ENCODE results near the gene DUX4.
"Not testable (repeated sequence)": the region's sequence is repeated elsewhere in the genome, so short reads cannot be mapped to it uniquely, and the experiment has no call there.

DUX4 gene

DNA sequence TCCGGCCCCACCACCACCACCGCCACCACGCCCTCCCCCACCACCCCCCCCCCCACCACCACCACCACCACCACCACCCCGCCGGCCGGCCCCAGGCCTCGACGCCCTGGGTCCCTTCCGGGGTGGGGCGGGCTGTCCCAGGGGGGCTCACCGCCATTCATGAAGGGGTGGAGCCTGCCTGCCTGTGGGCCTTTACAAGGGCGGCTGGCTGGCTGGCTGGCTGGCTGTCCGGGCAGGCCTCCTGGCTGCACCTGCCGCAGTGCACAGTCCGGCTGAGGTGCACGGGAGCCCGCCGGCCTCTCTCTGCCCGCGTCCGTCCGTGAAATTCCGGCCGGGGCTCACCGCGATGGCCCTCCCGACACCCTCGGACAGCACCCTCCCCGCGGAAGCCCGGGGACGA is at the start of gene DUX4:
Gene DUX4, plus strand, starts transcription at position 347 of the 400 bp plus-strand sequence. Its CDS starts 0 bp downstream, at position 347.
- DNase-seq = not testable (repeated sequence)

GRCh38 chr4:190175436-190175835 is 1.9 kb downstream of the DUX4 start:
- DNase-seq = not testable (repeated sequence)

DNA sequence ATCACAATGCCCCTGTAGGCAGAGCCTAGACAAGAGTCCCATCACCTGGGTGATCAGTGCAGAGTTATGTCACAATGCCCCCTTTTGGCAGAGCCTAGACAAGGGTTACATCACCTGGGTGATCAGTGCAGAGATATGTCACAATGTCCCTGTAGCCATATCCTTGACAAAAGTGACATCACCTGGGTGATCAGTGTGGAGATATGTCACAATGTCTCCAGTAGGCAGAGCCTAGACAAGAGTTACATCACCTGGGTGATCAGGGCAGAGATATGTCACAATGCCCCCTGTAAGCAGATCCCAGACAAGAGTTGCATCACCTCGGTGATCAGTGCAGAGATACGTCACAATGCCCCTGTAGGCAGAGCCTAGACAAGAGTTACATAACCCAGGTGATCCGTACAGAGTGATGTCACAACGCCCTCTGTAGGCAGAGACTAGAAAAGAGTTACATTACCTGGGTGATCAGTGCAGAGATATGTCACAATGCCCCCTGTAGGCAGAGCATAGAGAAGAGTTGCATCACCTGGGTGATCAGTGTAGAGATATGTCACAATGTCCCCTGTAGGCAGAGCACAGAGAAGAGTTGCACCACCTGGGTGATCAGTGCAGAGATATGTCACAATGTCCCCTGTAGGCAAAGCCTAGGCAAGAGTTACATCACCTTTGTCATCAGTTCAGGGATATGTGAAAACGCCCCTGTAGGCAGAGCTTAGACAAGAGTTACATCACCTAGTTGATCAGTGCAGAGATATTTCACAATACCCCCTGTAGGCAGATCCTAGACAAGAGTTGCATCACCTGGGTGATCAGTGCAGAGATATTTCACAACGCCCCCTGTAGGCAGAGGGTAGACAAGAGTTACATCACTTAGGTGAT is 4.4 kb downstream of the DUX4 start:
- DNase-seq = not testable (repeated sequence)

DNA sequence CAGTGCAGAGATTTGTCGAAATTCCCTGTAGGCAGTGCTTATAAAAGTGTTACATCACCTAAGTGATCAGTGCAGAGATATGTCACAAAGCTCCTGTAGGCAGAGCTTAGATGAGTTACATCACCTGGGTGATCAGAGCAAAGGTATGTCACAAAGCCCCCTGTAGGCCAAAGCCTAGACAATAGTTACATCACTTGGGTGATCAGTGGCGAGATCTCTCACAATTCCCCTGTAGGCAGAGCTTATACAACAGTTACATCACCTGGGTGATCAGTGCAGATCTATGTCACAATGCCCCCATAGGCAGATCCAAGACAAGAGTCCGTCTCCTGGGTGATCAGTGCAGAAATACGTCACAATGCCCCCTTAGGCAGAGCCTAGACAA is 5.0 kb downstream of the DUX4 start:
- not testable (repeated sequence) for DNase-seq

DNA sequence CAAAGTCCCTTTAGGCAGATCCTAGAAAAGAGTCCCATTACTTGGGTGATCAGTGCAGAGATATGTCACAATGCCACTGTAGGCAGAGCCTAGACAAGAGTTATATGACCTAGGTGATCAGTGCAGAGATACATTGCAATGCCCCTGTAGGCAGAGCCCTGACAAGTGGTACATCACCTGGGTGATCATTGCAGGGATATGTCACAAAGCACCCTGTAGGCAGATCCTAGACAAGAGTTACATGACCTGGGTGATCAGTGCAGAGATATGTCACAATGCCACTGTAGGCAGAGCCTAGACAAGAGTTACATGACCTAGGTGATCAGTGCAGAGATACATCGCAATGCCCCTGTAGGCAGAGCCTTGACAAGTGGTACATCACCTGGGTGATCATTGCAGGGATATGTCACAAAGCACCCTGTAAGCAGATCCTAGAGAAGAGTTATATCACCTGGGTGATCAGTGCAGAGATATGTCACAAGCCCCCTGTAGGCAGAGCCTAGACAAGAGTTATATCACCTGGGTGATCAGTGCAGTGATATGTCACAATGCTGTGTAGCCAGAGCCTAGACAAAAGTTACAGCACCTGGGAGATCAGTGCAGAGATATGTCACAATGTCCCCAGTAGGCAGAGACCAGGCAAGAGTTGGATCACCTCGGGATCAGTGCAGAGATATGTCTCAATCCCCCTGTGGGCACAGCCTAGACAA is 5.6 kb downstream of the DUX4 start:
- DNase-seq = not testable (repeated sequence)

GRCh38 chr4:190179740-190180094 is 6.1 kb downstream of the DUX4 start:
- not testable (repeated sequence) for DNase-seq

- DNase-seq = not testable (repeated sequence)
These were observed 7.4 kb downstream of the DUX4 start for GRCh38 chr4:190180947-190181346.

DNA sequence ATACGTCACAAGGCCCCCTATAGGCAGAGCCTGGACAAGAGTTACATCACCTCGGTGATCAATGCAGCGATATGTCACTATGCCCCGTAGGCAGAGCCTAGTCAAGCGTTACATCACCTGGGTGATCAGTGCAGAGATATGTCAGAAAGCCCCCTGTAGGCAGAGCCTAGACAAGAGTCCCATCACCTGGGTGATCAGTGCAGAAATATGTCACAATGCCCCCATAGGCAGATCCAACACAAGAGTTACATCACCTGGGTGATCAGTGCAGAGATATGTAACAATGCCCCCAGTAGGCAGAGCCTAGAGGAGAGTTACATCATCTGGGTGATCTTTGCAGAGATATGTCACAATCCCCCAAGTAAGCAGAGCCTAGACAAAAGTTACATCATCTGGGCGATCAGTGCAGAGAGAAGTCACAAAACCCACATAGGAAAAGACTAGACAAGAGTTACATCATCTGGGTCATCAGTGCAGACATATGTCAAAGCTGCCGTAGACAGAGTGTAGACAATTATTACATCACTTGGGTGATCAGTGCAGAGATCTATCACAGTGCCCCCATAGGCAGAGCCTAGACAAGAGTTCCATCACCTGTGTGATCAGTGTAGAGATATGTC is 8.0 kb downstream of the DUX4 start:
- not testable (repeated sequence) for DNase-seq

DNA sequence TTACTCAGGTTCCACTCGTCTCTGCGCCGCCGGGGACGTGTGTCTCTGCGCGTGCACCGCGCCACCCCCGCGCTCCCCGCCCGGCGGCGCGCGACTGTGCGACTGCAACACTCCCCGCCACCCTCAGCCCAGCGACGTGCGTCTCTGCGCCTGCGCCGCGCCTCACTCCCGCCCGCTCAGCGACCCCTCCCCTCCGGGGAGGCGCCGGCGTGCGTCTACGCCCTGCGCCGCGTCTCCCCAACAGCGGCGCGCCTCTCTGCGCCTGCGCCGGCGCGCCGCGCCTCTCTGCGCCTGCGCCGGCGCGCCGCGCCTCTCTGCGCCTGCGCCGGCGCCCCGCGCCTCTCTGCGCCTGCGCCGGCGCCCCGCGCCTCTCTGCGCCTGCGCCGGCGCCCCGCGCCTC is 29.9 kb downstream of the DUX4 start:
- DNase-seq = not testable (repeated sequence)
